ENCODE data around the gene NLK. TPM values are rescaled to one million over a fixed set of nuclear protein-coding genes. Genes with fewer than 3 reads are reported as not detected.
"Not testable (repeated sequence)": the region's sequence is repeated elsewhere in the genome, so short reads cannot be mapped to it uniquely, and the experiment has no call there.

Gene NLK
- total RNA-seq, 2 donors from 2014 or later = 8.2 to 11.6 TPM

- ATAC-seq (replicated peaks) = no peak
- Mint-ChIP-seq H3K9me3 (peaks cover 4% of the 10 kb centered on the region), H3K4me3 (no peak overlapping the region), H3K27me3 (peaks cover 9% of the 10 kb centered on the region), H3K36me3 (ENCODE audit: low read depth) (no peaks in the 10 kb centered on the region), H3K27ac (no peak overlapping the region), H3K4me1 (no peaks in the 10 kb centered on the region)
Observed at GRCh38 chr17:28206292-28206691, 163.8 kb downstream of the NLK start.

GRCh38 chr17:28211811-28212210, 169.3 kb downstream of the NLK start:
- peaks cover 5% of the 10 kb centered on the region for H3K4me1 Mint-ChIP-seq
- peaks cover 4% of the 10 kb centered on the region for H3K9me3 Mint-ChIP-seq
- ATAC-seq (replicated peaks) = no peak
- peaks cover 3% of the 10 kb centered on the region for H3K27me3 Mint-ChIP-seq
- H3K27ac Mint-ChIP-seq = no peak overlapping the region
- no peak overlapping the region for H3K4me3 Mint-ChIP-seq
- H3K36me3 Mint-ChIP-seq (ENCODE audit: low read depth) = no peaks in the 10 kb centered on the region

DNA sequence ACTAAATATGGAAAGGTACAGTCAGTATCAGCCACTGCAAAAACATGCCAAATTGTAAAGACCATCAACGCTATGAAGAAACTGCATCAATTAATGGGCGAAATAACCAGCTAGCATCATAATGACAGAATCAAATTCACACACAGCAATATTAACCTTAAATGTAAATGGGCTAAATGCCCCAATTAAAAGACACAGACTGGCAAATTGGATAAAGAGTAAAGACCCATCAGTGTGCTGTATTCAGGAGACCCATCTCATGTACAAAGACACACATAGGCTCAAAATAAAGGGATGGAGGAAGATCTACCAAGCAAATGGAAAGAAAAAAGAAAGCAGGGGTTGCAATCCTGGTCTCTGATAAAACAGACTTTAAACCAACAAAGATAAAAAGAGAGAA, 171.1 kb downstream of the NLK start:
- H3K4me3 Mint-ChIP-seq, H3K27me3 Mint-ChIP-seq: not testable (repeated sequence)

DNA sequence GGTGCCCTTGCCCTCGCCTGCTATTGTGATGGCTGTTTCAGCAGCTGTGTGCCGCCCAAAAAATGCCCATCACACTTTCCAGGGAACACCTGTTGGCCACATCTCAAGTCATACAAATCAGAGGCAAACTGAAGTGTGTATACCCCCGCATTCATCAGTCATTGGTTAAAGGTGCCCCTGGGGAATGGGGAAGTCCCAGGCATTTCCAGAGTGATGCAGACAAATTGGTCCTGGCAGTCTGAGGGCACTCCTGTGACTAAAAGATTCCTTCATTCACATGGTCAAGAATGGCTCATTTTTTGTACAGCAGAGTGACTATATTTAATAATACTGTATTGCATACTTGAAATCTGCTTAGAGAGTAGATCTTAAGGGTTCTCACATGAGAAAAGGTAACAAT, 173.6 kb downstream of the NLK start:
- H3K4me1 Mint-ChIP-seq = peaks cover 5% of the 10 kb centered on the region
- no peak overlapping the region for H3K27ac Mint-ChIP-seq
- peak; percentile 53 for ATAC-seq (replicated peaks)
- no peak overlapping the region for H3K4me3 Mint-ChIP-seq
- H3K9me3 Mint-ChIP-seq = no peaks in the 10 kb centered on the region
- H3K36me3 Mint-ChIP-seq (ENCODE audit: low read depth) = no peaks in the 10 kb centered on the region
- no peaks in the 10 kb centered on the region for H3K27me3 Mint-ChIP-seq

More for the DNA sequence above, 171.1 kb downstream of the NLK start:
- not testable (repeated sequence) for H3K36me3 Mint-ChIP-seq (ENCODE audit: low read depth); H3K27ac Mint-ChIP-seq; ATAC-seq (replicated peaks); H3K9me3 Mint-ChIP-seq; H3K4me1 Mint-ChIP-seq

DNA sequence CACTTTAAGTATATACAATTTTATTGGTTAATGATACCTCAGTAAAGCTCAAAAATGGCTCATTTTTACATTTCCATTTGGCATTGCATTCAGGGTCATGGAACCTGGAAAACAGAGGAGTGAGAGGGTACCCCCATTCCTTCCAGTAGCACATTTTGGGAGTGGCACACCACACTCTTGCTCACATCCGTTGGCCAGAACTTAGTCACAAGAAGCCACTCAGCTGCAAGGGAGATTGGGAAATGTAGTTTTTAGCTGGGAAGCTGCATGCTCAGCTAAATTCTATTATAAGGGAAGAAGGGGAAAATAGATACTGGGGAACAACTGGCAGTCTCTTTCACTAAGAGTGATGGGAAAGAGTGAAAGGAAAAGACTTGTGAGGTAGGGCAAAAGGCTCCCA, 174.1 kb downstream of the NLK start:
- Mint-ChIP-seq H3K27me3 (no peaks in the 10 kb centered on the region), H3K9me3 (no peaks in the 10 kb centered on the region), H3K4me1 (peaks cover 5% of the 10 kb centered on the region), H3K27ac (no peak overlapping the region), H3K4me3 (no peak overlapping the region), H3K36me3 (ENCODE audit: low read depth) (no peaks in the 10 kb centered on the region)
- ATAC-seq (replicated peaks) = peak; percentile 54

DNA sequence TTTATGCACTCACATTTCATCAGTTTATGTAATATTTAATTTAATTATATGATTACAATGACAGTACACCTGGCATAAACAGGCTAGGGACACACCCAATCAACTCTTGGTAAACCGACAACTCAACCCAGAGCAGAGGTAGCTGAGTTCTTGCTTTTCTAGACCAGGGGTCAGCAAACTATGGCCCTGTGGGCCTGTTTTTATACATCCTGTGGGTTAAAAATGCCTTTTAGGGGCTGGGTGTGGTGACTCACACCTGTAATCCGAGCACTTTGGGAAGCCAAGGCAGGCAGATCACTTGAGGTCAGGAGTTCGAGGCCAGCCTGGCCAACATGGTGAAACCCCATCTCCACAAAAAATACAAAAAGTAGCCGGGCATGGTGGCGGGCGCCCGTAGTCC, 177.3 kb downstream of the NLK start:
- no peaks in the 10 kb centered on the region for H3K27me3 Mint-ChIP-seq
- H3K4me3 Mint-ChIP-seq = no peak overlapping the region
- H3K36me3 Mint-ChIP-seq (ENCODE audit: low read depth) = no peaks in the 10 kb centered on the region
- peaks cover 5% of the 10 kb centered on the region for H3K4me1 Mint-ChIP-seq
- ATAC-seq (replicated peaks) = no peak
- H3K27ac Mint-ChIP-seq = no peak overlapping the region
- H3K9me3 Mint-ChIP-seq = no peaks in the 10 kb centered on the region

- H3K4me1 Mint-ChIP-seq = no peaks in the 10 kb centered on the region
- no peak for ATAC-seq (replicated peaks)
- no peaks in the 10 kb centered on the region for H3K27me3 Mint-ChIP-seq
- H3K36me3 Mint-ChIP-seq (ENCODE audit: low read depth) = no peaks in the 10 kb centered on the region
- H3K9me3 Mint-ChIP-seq = no peaks in the 10 kb centered on the region
- H3K27ac Mint-ChIP-seq = no peak overlapping the region
- H3K4me3 Mint-ChIP-seq = no peak overlapping the region
Observed at GRCh38 chr17:28221751-28222414, 179.4 kb downstream of the NLK start.

DNA sequence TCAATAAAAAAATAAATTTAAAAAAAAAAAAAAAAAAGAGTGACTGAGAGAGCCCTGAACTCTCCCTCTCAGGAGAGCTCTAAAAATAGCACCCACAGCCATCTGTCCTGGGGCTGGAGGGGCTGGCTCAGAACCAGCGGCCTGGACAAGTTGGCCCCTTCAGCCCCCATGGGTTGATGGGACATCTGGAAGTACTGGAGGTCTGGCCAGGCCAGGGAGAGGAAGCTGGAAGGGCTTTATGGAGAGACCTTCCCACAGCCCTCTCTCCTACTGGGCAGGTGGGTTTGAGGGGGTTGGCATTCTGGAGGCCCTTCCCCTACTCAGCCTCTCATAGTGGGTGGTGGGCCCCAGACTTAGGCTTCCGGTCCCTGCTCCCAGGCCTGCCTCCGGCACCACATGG, 182.8 kb downstream of the NLK start:
- H3K36me3 Mint-ChIP-seq (ENCODE audit: low read depth) = no peaks in the 10 kb centered on the region
- no peak for ATAC-seq (replicated peaks)
- H3K4me3 Mint-ChIP-seq = no peak overlapping the region
- H3K27ac Mint-ChIP-seq = no peak overlapping the region
- no peaks in the 10 kb centered on the region for H3K9me3 Mint-ChIP-seq
- H3K4me1 Mint-ChIP-seq = peaks cover 11% of the 10 kb centered on the region
- H3K27me3 Mint-ChIP-seq = peaks cover 25% of the 10 kb centered on the region

- no peaks in the 10 kb centered on the region for H3K9me3 Mint-ChIP-seq
- no peak for ATAC-seq (replicated peaks)
- H3K27ac Mint-ChIP-seq = no peak overlapping the region
- peaks cover 31% of the 10 kb centered on the region for H3K27me3 Mint-ChIP-seq
- H3K36me3 Mint-ChIP-seq (ENCODE audit: low read depth) = no peaks in the 10 kb centered on the region
- peaks cover 14% of the 10 kb centered on the region for H3K4me1 Mint-ChIP-seq
- H3K4me3 Mint-ChIP-seq = no peak overlapping the region
Observed at GRCh38 chr17:28225867-28226266, 183.4 kb downstream of the NLK start.

DNA sequence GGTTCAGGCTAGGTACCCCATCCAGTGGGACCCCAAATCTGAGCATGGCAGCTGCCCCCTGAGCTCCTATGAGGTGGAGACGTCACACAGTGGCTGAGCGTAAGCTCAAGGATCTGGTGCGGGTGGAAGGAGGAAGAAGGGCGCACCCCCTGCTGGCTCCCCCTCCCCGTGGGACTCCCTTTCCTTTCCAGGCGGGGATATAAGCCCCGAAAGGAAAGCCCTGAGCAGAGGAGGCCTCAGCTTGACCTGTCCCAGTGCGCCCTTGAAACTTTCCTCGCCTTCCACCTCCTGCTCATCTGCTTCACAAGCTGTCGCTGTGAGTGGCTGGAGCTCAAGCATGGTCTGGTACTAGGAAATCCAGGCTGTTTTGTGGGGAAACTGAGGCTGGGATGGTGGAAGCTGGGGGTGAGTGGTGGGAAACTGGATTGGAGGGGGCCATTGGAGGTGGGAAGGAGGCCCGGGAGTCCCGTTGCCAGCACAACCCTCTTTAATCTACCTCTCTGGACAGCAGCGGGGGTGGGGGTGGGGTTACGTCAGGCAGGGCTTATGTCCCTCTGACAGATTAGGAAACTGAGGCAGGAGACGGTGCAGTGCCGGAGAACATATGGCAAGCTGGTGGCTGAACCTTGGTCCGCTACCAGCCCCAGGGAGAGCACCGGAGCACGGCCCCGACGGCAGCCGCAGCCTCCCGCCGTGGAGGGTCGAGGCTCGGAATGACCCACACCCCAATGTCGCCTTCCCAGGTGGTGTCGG, 184.3 kb downstream of the NLK start:
- peaks cover 32% of the 10 kb centered on the region for H3K27me3 Mint-ChIP-seq
- peaks cover 14% of the 10 kb centered on the region for H3K4me1 Mint-ChIP-seq
- no peaks in the 10 kb centered on the region for H3K36me3 Mint-ChIP-seq (ENCODE audit: low read depth)
- no peak overlapping the region for H3K4me3 Mint-ChIP-seq
- ATAC-seq (replicated peaks) = no peak
- no peak overlapping the region for H3K27ac Mint-ChIP-seq
- no peaks in the 10 kb centered on the region for H3K9me3 Mint-ChIP-seq

DNA sequence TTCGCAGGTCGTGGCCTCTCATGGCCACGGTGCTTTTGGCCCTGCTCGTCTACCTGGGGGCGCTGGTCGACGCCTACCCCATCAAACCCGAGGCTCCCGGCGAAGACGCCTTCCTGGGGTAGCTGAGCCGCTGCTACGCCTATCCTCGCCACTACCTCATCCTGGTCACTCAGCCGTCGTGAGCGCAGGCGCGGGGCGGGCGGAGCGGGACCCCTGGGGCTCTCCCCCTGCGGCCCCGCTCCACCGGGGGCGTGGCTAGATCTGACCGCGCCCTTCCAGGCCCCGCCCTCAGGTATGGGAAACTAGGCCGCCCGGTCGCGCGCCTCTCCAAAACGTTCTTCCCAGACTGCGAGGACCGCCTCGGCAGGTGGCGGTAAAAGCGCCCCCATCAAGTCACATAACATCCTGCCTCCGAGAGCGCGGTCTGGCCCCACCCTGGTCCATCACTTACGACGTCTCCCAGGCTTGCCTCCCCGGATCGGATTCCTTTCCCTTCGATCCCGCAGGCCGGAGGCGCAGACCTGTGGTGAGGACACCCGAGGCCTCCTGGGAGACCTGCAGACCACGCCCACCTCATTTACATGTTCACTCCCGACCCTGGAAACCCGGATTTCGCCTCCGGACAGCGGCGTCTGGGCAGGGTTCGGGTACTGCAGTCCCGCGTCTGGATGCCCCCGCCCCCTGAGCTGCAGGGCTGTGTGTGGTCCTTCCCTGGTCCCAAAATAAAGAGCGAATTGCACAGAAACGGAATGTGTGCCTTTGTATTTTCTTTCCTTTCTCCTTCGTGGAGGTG, 185.0 kb downstream of the NLK start:
- H3K4me1 Mint-ChIP-seq = peaks cover 14% of the 10 kb centered on the region
- H3K27me3 Mint-ChIP-seq = peaks cover 33% of the 10 kb centered on the region
- H3K27ac Mint-ChIP-seq = no peak overlapping the region
- H3K9me3 Mint-ChIP-seq = no peaks in the 10 kb centered on the region
- H3K4me3 Mint-ChIP-seq = peak overlapping the region; percentile 74
- H3K36me3 Mint-ChIP-seq (ENCODE audit: low read depth) = no peaks in the 10 kb centered on the region
- ATAC-seq (replicated peaks) = peak; percentile 35

GRCh38 chr17:28228109-28228840, 185.8 kb downstream of the NLK start:
- no peaks in the 10 kb centered on the region for H3K36me3 Mint-ChIP-seq (ENCODE audit: low read depth)
- peaks cover 14% of the 10 kb centered on the region for H3K4me1 Mint-ChIP-seq
- H3K27me3 Mint-ChIP-seq = peaks cover 35% of the 10 kb centered on the region
- H3K9me3 Mint-ChIP-seq = no peaks in the 10 kb centered on the region
- peak overlapping the region; percentile 74 for H3K4me3 Mint-ChIP-seq
- ATAC-seq (replicated peaks) = no peak
- H3K27ac Mint-ChIP-seq = no peak overlapping the region

DNA sequence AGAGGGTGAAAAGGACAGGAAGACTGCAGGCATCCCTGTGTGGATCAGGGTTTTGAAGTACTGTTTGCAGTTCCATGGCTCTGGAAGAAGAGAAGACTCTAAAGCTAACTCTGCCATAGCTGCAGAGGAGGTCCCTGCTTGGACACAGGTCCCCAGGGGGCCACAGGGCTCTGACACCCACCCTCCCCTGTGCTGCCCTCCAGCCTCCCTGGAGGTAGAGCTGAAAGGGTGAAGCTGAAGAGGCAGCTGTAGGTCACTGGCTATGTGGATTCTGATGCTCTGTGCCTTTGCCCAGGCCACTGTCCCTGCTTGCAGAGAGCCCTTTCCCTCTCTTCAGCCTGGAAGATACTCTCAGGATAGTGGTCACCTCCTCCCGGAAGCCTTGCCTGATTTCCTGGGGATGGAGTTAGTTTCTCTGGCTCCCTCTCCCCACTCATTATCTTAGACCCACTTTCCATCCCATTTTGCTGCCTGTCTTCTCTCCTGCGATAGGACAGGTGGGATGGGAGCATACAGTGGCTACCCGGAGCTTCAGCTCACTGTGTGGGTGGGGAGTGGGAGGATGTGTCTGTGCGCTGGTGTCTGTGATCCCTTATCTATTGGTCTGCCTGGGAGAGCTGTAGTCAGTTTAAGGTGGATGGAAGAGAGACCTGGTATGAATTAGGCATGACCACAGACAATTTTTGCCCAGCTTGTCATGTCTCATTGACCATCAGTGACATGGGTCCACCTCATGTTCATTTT, 186.7 kb downstream of the NLK start:
- no peak overlapping the region for H3K27ac Mint-ChIP-seq
- peak overlapping the region; percentile 74 for H3K4me3 Mint-ChIP-seq
- H3K36me3 Mint-ChIP-seq (ENCODE audit: low read depth) = no peaks in the 10 kb centered on the region
- H3K27me3 Mint-ChIP-seq = peaks cover 35% of the 10 kb centered on the region
- no peaks in the 10 kb centered on the region for H3K9me3 Mint-ChIP-seq
- ATAC-seq (replicated peaks) = no peak
- peaks cover 14% of the 10 kb centered on the region for H3K4me1 Mint-ChIP-seq

- peaks cover 35% of the 10 kb centered on the region for H3K27me3 Mint-ChIP-seq
- no peaks in the 10 kb centered on the region for H3K36me3 Mint-ChIP-seq (ENCODE audit: low read depth)
- H3K9me3 Mint-ChIP-seq = no peaks in the 10 kb centered on the region
- H3K4me1 Mint-ChIP-seq = peaks cover 14% of the 10 kb centered on the region
- H3K27ac Mint-ChIP-seq = no peak overlapping the region
- H3K4me3 Mint-ChIP-seq = no peak overlapping the region
- ATAC-seq (replicated peaks) = peak; percentile 89
Observed at GRCh38 chr17:28230011-28230410, 187.5 kb downstream of the NLK start.

All from activated T-helper 17 cell treated with anti-CD3 and anti-CD28 coated beads, Interleukin-2, amount 50 U/mL, for 72 hours (primary cell).